Astrocyte of the spinal cord (primary cell): ENCODE measurements around the gene RHBDL2.
"Not testable (repeated sequence)": the region's sequence is repeated elsewhere in the genome, so short reads cannot be mapped to it uniquely, and the experiment has no call there.

Source experiments
- DNase-seq: peaks from one replicate; pipeline ENCODE4 v3.0.0; 2011; ENCODE audit warnings: low read depth, low spot score
- H3K4me3 ChIP-seq: 2 replicates; pipeline ENCODE4 v1.5.1; 2011; ENCODE audit warnings: low read depth, mild to moderate bottlenecking, low read length, moderate library complexity
- in situ Hi-C: cut with HindIII; loops from 2 replicates; pipeline ENCODE4 v1.10.0; 2017; ENCODE audit warnings: low sequenced_read_pairs
- TF ChIP-seq, protein P1 (sequence below): IDR thresholded peaks from 2 replicates; pipeline ENCODE4 v1.5.1; 2012; ENCODE audit warnings: low read depth, mild to moderate bottlenecking, low read length, inconsistent platforms

The RHBDL2 gene

DNA sequence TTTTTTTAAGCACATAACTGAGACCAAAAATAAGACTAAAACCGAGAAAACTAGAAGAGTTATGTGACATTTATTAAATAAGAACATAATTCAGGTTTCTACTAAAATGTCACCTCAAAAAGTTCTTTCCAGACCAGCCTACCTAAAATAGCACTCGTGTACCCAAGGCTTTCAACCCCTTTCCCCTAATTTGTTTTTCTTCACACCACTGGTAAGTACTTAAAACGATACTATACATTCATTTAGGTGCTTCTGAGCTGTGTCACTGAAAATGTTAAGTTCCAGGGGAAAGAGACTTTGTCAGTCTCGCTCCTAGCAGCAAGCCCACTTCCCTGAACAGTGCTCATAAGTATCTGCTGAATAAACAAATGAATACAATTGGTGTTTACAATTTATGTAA lies 88.8 kb downstream of the RHBDL2 start:
- in situ Hi-C loops, result no loop called here
- TF ChIP-seq, protein P1, sequence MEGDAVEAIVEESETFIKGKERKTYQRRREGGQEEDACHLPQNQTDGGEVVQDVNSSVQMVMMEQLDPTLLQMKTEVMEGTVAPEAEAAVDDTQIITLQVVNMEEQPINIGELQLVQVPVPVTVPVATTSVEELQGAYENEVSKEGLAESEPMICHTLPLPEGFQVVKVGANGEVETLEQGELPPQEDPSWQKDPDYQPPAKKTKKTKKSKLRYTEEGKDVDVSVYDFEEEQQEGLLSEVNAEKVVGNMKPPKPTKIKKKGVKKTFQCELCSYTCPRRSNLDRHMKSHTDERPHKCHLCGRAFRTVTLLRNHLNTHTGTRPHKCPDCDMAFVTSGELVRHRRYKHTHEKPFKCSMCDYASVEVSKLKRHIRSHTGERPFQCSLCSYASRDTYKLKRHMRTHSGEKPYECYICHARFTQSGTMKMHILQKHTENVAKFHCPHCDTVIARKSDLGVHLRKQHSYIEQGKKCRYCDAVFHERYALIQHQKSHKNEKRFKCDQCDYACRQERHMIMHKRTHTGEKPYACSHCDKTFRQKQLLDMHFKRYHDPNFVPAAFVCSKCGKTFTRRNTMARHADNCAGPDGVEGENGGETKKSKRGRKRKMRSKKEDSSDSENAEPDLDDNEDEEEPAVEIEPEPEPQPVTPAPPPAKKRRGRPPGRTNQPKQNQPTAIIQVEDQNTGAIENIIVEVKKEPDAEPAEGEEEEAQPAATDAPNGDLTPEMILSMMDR, result no peak
- no peak overlapping the region for H3K4me3 ChIP-seq
- no peak for DNase-seq

DNA sequence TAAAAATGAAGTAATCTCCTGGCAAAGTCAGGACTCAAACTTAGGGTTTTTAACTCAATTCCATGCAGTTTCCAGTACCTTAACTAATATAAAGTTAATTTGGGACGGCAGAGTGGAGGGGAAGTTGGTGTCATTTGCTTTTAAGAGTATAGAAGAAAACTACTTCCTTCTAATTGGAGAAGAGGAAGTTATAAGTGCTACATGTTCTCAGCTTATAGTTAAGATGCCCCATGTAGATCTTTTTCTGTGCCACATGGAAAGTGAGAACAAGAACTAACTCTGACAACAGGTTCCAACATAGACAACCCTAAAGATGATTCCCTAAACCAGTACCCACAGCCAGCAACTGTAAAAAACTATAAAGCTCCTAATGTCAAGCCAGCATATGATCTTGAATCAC lies 93.6 kb downstream of the RHBDL2 start:
- no peak overlapping the region for H3K4me3 ChIP-seq
- no peak for DNase-seq
- in situ Hi-C loops, result no loop called here
- TF ChIP-seq, protein P1, result no peak

DNA sequence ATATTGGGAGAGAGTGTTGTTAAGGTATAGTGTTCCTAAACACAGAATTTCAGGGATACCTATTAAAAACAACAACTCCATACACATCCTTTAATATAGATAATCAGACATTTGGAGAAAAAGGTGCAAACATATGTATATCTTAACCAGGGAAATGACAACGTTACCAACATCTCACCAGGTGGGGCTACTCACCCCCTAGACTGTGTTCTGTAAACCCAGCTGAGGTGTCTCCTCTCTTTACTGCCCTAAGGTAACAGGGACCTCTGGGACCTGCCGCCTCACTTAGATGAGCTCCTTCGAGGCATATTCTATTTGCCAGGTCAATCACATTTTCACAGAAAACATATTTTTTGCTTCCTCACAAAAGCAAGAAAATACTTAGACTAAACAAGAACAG lies 95.4 kb downstream of the RHBDL2 start:
- in situ Hi-C loops, result no loop called here
- no peak for DNase-seq
- no peak overlapping the region for H3K4me3 ChIP-seq
- TF ChIP-seq, protein P1, result no peak

DNA sequence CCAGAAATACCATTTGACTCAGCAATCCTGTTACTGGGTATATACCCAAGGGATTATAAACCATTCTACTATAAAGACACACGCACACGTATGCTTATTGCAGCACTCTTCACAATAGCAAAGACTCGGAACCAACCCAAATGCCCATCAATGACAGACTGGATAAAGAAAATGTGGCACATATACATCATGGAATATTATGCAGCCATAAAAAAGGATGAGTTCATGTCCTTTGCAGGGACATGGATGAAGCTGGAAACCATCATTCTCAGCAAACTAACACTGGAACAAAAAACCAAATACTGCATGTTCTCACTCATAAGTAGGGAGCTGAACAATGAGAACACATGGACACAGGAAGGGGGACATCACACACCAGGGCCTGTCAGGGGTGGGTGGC lies 96.5 kb downstream of the RHBDL2 start:
- DNase-seq, in situ Hi-C loops, H3K4me3 ChIP-seq: not testable (repeated sequence)

DNA sequence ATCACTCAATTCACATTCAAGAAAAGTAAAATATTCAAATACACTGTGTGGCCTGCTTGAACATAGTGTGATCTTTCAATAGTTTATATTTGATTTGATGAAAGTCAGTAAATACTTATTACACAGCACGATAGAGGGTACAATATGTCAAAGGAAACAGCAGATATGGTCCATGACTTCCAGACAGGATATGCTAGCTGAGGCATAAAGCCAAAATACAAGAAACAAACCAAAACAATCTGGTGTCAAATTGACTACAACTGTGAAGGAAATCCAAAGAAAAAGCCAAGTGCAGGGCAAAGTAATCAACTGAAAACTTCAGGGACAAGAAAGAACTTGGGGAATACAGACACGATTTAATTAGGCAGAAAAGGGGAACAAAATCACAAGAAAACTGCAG lies 101.3 kb downstream of the RHBDL2 start:
- DNase-seq, result no peak
- H3K4me3 ChIP-seq, result no peak overlapping the region
- TF ChIP-seq, protein P1, result no peak
- in situ Hi-C loops, result no loop called here

DNA sequence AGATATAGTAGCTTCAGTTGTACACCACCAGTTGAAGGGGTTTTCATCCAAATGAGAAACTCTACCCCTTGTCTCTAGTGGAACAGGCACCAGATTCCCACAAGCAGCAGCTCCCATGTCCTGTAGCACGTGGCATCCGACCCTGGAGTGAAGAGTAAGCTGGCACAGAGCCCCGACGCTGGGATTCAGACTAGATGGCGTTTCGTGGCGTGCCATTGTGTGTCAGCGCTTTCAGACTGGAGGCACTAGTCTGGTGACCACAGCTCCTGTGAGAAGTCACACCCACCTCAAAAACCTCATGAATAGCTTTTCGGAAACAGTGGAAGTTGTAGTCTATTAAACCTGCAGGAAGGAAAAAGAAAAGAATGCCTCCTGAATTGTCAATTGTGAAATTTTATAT lies 102.3 kb downstream of the RHBDL2 start:
- in situ Hi-C loops, result no loop called here

DNA sequence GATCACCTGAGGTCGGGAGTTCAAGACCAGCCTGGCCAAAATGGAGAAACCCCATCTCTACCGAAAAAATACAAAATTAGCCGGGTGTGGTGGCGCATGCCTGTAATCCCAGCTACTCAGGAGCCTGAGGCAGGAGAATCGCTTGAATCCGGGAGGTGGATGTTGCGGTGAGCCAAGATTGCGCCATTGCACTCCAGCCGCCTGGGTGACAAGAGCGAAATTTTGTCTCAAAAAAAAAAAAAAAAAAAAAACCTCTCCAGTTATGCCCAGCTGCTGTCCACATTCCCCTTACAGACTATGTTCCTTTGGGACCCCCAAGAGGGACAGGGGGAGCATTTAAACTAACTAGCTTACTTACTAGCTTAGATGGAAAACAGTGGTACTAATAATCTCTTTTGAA lies 105.3 kb downstream of the RHBDL2 start:
- DNase-seq, in situ Hi-C loops, H3K4me3 ChIP-seq: not testable (repeated sequence)

More for the DNA sequence above, 102.3 kb downstream of the RHBDL2 start:
- DNase-seq, result no peak
- TF ChIP-seq, protein P1, result no peak
- H3K4me3 ChIP-seq, result no peak overlapping the region
